Stimulated activated CD4-positive, alpha-beta T cell treated with anti-CD3 and anti-CD28 coated beads, Interleukin-2, amount 100 ng/mL, for 24 hours (primary cell): Measurements from ENCODE around the gene RAD9A.

Experiments
- DNase-seq, 2 donors: peaks; one replicate each; pipeline ENCODE4 v3.0.0-alpha.2; 2020

The RAD9A gene

GRCh38 chr11:67375320-67376055 is 16.3 kb upstream of the RAD9A start:
- no peak for DNase-seq

DNA sequence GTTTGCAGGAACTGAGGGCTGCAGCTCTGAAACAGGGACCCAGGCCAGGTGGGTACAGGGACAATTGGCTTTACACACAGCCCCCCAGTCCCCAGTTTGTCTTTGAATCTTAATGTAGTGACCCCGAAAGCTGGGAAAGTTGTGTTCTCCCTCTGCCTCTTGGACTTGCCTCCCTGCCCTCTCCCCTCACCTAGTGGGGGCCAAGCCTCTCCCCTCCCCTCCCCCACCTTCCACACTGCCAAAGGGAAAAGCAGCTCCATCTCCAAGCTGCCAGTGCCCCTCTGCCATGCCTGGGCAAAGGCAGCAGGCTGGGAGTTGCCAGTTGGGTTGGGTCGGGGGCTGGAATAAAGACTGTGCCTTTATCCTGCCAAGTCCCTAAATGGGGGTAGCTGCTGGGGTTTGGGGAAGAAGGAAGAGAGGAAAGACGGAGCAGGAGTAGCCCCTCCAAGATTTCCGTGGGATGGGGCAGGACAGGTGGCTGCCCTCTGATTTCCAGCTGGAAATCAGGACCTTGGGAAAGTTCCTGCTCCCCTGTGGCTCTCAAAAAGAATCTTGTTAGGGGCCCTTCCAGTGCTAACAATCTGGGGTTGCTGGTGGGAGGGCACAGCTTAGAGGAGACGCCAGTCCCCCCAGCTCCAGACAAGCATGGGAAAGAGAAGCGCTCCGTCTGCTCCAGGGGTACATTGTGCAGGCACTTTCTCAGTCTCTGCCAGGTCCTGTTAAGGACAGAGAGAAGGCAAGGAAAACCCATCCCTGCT is 15.5 kb upstream of the RAD9A start:
- no peak for DNase-seq

- DNase-seq, result no peak
Observed at GRCh38 chr11:67376873-67377808, 14.6 kb upstream of the RAD9A start.

DNA sequence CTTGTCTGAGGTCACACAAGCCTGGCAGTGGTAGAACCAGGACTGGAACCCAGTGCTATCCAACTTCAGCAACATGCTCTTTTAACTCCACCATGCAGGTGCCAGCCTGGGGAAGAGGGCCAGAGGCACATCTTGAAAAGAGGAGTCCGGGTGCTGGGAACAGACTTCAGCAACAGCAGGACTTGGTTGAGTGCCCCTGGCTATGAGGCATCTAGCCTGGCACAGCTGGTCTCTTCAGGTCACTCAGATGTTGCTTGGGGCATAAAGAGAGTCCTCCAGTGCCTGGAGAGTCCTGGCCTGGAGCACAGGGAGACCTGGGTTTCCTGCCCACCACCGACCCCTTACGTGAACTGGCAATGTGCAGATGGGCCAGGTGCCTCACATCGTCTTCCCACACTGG is 13.2 kb upstream of the RAD9A start:
- DNase-seq, result no peak

DNA sequence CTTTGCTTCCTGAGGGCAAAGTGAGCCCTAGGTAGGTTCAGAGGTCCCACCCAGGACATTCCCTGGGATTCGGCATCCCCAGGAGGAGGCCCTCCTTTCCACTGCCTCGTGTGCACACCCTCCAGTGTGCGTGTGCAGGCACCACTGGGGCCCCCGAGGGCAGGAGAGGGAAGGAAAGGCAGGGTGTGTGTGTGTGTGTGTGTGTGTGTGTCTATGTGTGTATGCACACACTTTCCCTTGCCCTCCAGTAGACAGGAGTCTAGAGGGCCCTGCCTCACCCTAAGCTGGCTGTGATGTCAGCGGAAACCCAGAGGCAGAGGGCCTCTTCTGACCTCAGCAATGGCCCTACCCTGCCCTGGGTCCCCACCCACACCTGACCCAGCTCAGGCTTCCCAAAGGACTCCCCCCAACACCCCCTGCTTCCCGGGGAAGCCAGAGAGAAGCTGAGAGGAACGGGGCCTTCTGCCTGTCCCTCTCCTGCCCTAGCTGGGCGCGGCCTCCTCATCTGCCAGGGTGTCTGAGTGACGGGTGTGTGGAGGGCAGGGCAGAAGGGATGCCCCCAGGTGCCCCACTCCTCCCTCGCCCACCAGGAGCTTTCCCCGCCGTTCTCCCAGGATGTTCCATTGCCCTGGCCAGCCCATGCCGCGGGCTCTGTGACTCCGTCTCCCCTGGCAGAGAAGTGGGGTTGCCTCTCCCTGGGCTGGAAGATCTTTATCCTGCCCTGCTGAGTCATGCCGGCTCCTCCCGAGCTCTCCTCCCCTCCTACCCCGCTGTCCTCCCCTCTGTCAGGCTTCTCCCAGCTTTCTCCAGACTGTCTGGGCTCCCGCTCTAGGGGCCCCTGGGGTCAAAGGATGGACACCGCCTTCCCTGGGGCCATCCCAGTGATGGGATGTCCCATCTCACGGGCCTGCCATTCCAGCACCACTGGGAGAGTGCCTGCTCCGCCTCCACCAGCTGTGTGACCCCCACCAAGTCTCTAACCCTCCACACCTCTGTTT is 12.4 kb upstream of the RAD9A start:
- no peak for DNase-seq

- no peak for DNase-seq
Observed at GRCh38 chr11:67381244-67381972, 10.4 kb upstream of the RAD9A start.

DNA sequence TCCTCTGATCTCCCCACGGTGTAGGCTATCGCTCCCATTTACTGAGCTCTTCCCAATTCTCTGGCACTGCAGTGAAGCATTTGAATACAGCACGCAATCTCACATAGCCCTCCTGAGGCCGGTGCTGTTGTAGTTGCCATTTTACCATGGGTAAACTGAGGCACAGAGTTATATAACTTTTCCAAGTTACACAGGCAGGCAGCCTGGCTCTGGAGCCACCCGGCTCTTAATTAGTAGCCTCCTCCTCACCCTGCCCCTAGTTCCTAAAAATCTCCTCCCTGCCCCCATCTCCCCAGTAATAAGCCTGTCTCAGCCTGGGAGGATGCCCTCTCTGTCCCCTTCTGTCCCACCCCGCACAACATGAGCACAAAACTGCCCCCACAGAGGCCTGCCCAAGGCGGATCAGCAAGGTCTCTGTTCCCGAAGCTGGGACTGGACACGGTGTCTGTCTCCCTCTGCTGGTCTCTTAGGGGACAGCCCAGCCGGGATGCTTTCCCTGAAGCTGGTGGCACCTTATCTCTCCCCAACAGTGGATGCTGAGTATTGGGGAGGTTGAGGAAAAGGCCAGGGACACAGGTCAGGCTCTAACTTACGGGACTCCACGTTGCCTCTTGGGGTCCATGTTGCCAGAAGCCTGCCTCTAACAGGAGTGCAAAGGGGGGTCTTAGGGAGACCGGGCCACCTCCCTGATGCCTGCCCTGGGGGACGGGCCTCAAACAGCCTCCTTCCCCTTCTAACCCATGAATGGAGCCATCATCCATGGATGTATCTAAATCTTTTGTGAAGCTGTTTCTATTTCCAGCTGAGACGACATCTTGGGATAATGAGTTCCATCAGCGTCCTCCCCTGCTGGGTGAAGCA is 9.3 kb upstream of the RAD9A start:
- peak; percentile 86 to 87 for DNase-seq

DNA sequence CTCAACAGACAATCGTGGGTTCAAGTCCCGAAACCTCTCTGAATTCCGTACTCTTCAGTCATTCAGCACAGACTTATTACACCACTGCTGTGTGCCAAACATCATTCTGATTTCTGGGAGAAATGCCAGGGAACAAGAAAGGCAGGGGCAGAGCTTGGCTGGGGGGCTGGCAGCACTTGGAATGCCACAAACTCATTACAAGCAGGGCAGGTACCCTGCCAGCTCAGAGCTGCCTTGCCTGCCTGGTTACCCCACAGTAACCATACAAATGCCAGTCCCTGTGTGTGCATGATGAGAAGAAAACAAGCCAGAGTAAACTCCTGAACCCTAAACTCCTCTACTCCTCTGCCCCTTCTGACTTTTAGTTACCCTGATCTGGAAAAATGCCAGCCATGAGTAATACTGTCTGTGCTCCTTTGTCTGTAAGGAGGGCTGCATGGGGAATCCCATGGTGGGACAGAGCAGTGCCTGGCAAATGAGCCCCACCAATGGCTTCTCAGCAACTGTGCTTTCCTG is 6.9 kb upstream of the RAD9A start:
- no peak for DNase-seq

- no peak for DNase-seq
Observed at GRCh38 chr11:67387069-67387468, 4.7 kb upstream of the RAD9A start.

- DNase-seq, result no peak
Observed at GRCh38 chr11:67387518-67387917, 4.3 kb upstream of the RAD9A start.

DNA sequence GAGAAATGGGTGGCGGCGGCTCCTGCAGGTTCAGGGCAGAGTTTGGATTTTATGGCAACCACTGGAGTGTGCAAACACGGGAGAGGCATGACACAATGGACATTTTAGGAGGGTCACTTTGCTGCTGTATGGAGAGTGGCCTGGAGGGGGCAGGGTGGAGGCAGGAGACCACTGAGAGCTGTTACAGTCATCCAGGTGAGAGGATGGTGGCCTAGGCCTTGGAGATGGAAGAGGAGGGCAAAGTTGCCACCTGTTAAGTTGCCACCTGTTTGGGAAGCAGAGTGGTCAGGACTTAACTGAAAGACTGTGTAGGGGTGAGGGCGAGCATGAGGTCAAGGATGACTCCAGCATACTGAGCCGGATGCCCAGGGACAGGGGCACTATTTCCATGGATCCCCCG is 2.3 kb upstream of the RAD9A start:
- peak; percentile 60 to 70 for DNase-seq

DNA sequence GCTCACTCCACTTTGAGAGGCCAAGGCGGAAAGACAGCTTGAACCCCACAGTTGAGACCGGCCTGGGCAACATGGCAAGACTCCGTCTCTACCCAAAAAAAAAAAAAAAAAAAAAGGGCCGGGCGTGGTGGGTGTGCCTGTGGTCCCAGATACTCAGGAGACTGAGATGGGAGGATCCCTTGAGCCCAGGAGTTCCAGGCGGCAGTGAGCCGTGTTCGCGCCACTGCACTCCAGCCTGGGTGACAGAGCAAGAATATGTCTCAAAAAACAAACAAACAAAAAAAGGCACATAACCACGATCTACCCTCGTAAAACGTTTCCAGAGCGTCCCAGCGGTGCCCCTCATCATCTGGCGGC is 861 bp upstream of the RAD9A start:
- DNase-seq, result no peak

GRCh38 chr11:67392183-67392715 is 463 bp downstream of the RAD9A start:
- DNase-seq, result no peak

DNA sequence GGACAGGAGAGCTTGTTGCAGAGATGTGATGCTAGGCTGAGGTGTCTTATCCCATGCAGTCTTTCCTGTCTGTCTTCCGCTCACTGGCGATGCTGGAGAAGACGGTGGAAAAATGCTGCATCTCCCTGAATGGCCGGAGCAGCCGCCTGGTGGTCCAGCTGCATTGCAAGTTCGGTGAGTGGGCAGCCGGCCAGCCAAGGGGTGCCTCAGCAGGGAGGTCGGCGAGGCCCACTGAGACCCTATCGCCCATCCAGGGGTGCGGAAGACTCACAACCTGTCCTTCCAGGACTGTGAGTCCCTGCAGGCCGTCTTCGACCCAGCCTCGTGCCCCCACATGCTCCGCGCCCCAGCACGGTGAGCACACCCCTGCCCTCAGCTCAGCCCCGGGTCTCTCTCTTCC is 1.7 kb downstream of the RAD9A start:
- no peak for DNase-seq

GRCh38 chr11:67393990-67394389 is 2.2 kb downstream of the RAD9A start:
- no peak for DNase-seq

DNA sequence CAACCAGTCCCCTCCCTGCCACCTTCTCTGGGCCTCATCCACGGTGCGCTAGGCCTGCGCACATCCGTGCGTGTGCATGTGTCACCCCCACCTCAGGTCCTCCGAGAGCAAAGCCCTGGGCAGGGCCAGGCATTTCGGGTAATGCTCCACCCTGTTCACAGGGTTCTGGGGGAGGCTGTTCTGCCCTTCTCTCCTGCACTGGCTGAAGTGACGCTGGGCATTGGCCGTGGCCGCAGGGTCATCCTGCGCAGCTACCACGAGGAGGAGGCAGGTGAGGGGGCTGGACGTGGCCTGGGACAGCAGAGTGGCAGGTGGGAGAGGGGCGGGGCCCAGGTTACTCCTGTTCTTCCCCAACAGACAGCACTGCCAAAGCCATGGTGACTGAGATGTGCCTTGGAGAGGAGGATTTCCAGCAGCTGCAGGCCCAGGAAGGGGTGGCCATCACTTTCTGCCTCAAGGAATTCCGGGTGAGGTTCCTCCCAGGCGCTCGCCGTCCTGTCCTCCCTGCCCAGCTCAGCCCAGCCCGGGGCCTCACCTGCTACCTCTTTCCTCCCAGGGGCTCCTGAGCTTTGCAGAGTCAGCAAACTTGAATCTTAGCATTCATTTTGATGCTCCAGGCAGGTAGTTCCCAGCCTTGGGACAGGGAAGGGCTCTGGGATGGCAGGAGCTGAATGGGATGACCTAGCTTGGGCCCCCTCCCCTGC is 3.9 kb downstream of the RAD9A start:
- no peak for DNase-seq

- no peak for DNase-seq
Observed at GRCh38 chr11:67396259-67396581, 4.4 kb downstream of the RAD9A start.

- DNase-seq, result no peak
Observed at GRCh38 chr11:67396587-67397389, 5.0 kb downstream of the RAD9A start.

- no peak for DNase-seq
Observed at GRCh38 chr11:67397536-67397935, 5.8 kb downstream of the RAD9A start.
